Bone marrow (tissue), 2 donors: ENCODE data around the gene BNIP1.

Experiments used
- DNase-seq, 2 donors: peaks; one replicate each; lab custom pipeline; 2025; lab: John Stamatoyannopoulos, UW

The BNIP1 gene

DNA sequence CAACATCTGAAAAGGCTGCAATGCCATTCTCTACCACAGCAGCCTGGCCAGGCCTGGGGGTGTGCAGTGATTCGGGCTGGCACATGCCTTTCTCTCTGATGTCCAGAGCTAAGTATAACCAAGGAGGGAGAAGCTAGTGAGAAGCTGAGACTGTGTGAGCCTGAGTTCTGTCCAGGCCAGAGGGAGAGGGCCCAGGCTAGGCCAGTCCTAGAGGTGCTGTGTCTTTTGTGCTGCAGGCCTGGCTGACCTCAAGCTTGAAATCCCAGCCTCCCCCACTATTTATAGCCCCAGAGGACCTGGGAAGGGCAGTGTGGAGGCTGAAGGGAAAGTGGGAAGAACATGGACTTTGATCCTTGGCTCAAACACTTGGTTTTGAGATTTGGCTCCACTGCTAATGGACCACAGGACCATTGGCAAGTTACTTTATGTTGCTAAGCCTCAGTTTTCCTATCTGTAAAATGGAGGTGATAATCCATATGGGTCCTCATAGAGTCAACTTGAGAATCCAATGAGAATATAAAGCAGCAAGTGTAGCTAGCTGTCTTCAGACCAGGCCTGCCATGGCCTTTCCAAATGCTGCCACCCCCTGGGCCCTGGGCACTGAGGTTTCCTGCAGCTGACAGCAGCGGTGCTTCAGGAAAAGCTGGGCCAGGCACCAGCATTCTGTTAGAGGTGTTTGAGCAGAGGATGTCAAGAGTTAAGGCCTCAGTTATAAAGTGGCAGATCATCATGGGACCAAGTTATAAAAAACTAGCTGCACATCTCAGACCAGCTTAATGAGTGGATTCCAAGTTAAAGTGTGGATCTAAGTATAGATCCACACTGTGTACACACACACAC lies 21.1 kb downstream of the BNIP1 start:
- no peak for DNase-seq

DNA sequence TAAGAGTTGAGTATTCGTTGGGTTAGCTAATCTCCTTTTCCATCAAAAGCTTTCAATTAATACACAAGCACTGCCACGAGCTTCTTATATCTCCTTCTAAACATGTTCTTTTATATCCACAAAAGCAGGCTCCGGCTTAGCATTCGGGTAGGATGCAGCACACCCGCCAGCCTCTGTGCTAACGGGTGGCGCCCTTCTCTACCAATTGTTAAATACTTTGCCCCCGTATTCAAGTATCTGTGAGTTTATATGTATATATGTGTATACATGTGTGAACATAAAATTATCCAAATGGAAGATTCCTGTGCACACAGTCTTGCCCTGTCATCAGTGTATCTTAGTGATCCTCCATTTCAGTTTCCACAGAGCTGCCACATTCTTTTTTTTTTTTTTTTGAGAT lies 27.8 kb downstream of the BNIP1 start:
- DNase-seq: no peak

DNA sequence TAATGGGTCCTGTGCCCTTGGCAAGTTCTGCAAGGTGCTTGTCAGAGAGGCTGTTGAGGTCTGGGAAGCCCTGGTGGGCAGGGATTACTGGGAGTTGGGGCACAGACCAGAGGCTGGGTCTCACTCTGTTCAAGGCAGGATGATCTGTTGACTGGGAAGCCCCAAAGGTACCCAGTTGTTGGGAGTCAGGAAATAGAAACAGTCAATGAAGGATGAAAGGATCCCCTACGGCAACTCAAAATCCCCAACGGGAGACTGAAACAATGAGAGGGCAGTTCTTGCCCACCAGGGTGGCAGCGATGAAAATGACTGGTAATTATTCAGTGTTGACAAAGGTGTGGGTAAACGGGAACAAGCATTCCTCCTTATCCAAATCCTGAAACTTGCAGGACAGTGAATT lies 31.2 kb downstream of the BNIP1 start:
- no peak for DNase-seq

DNA sequence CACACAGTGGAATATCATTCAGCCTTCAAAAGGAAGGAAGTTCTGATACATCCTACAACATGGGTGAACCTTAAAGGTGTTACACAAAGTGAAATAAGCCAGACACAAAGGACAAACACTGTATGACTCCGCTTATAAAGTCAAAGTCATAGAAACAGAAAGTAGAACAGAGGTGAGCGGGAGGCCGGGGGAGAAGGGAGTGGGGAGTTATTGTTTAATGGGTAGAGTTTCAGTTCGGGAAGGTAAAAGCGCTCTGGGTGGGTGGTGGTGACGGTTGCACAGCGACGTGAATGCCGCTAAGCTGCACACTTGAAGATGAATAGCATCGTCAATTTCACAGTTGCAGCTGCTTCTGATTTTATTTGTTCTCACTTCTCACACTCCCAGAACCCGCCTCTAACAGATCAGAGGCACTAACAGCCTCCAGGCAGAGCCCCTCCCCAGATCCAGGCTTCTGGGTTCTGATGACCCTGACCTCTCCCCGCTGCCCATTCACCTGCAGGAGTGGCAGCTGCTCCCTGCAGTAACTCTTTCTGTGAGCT lies 34.1 kb downstream of the BNIP1 start:
- no peak for DNase-seq

DNA sequence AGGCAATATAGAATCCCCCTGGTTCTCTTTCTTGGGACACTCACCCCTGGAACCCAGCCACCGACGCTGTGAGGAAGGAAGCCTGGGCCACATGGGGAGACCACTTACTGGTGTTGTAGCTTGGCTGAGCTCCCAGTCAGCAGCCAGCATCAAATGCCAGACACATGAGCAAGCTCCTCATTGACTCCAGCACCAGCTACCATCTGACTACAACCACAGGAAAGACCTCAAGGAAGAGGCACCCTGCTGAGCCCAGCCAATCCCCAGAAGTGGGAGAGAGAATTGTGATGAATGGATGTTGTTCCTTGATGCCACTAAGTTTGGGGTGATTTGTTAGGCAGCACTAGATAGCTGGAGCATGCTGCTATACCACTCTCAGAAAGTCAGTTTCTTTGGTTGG lies 36.0 kb downstream of the BNIP1 start:
- no peak for DNase-seq

DNA sequence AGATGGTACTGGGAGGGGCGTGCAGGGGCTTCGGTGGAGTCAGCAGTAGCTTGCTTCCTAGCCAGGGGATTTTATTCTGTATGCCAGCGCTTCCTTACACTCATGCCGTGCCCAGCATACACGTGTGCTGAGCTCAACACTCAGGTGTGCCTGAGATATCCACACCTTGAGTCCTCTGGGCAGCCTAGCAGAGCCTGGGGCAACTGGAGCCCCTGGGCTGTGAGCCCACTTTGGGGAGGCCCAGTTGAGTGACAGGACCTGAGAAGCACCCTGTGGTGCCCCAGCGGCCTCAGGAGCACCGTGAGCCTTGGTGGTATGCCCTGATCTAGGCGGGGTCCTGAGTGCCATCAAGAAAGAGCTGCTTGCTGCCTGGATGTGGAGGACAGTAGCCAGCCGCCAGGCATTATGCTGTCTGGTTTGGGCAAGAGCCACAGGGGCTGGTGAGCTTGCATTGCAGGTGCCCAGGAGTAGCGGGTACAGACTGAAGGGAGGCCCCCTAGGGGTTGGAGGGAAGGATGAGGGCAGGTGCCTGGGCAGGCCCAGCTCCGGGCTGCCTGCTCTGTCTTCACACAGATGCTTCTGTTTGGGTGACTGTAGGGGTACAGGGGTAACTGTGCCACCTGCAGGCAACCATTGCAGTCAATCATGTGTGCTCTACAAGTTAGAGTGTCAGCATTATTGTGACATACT lies 42.9 kb downstream of the BNIP1 start:
- DNase-seq: no peak

DNA sequence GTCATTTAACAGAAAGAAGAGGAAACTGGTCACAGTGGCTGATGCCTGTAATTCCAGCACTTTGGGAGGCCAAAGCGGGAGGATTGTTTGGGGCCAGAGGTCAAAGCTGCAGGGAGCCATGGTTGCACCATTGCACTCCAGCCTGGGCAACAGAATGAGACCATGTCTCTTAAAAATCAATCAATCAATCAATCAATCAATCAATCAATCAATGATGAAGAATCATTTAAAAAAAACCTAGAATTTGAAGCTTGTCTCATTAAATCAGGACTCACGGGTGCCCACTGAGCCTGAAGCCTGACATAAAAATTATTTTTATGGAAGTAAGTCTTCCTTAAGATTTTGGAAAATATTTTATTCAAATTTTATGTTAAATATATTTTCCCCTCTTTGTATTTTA lies 43.9 kb downstream of the BNIP1 start:
- DNase-seq: no peak

DNA sequence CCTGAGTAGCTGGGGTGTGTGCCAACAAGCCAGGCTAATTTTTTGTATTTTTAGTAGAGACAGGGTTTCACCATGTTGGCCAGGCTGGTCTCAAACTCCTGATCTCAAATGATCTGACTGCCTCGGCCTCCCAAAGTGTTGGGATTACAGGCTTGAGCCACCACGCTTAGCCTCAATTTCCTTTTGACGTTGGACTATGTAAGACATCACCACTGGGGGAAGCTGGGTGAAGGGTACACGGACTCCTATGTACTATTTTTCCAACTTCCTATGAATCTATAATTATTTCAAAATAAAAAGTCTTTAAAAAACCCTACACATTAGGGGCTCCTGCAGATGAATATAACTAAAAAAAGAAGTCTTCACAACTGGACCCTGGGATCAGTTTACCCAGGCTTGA lies 46.7 kb downstream of the BNIP1 start:
- no peak for DNase-seq

DNA sequence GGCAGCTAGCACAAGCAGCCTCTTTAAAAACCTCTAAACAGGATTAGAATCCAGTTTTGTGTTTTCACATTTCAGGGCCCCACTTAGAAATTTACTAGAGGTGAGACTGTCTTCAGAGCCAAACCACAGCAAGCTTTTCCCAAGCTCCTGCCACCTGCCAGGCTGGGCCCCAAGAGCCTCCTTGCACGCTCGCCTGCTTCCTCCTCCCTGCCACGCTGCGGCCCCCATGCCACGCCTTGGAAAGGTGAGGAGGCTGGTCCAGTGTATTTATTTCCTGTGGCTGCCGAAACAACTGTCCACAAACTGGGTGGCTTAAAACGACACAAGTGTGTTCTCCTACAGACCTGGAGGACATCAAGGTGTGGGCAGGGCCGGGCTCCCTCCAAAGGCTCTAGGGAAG lies 47.2 kb downstream of the BNIP1 start:
- DNase-seq: no peak

DNA sequence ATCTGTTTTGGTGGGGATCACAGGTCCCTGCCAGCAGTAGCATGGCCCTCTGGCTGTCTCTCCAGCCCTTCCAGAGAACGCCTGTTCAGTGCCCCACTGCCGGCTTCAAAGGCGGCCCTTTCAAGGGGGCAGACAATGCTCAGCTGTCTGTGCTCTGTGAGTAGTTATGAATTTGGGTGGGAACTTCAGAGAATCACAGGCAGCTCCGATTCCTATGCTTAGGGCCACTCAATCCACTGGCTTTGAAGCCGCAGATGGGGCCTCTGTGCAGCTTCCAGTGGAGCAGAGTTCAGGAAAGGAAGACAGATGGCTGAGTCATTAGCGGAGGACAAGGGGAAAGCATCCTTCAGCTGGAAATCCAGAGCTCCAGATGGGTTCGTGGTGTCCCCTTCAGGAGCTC lies 48.2 kb downstream of the BNIP1 start:
- DNase-seq: no peak

DNA sequence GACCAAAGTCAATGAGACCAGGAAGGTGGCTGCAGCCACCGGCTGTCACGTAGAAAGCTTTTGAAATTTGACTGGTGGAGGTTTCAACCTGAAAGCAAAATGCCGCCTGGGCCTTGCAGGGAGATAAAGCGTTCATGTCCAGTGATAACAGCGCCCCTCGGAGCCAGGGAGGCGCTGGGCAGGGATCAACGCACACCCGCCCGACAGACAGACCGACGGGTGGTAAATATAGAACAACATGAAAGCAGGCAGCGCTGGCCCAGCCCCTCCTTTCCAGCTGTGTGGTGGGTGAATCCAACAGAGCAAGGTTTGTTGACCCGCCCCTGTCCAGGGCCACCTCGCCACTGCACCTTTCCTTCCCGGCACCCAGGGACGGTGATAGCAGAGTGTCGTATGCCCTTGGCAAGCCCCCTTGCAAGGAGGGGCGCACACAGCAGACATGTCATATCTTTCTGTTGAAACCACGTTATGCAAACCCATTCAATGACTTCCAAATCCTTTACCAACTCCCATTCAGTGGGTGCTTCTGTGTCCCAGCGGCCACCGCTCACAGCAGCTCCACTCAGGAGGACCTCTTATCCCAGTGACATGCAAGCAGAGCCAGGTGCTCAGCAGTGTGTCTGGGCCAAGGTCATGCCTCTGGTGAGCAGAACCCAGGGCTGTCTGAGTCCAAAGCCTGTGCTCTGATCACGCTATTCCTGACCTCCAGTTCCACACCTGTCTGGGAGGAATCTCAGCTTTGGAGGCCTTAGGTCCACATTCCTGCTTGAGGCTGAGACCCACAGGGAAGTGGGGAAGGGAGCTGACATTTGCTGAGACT lies 52.0 kb downstream of the BNIP1 start:
- DNase-seq: no peak

DNA sequence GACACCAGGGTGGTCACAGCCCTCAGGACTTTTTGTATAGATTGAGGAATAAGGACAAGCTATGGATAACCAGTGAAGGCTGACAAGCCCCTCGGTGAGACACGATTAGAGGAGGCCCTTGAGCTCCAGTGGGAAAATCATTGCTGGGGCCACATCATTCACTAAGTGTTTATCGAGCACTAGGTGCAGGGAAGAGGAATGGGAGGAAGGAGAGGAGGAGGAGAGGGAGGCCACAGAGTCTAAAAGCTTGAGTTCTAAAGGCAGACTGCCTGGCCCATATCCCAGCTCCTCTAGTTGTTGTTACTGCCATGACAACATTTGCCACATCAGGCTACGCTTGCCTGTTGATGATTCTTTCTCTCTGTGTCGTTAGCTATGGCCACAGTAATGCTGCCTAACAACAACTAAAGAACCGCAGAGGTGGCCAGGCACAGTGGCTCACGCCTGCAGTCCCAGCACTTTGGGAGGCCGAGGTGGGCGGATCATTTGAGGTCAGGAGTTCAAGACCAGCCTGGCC lies 53.1 kb downstream of the BNIP1 start:
- no peak for DNase-seq

DNA sequence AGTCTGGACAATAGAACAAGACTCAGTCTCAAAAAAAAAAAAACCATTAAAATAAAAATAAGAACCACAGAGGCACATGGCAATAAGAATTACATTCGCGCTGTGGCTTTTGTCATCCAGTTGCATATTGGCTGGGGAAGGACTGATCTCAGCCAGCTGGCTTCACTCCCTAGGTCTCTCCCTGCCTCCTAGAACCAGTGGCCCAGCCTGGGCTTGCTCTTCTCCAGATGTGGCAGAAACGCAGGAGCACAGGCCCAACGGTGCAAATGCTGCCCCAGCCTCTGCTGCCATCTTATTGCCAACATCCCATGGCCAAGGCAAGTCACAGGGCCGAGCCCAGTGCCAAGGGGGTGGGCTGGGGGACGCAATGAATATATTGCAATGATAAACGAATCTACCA lies 53.7 kb downstream of the BNIP1 start:
- DNase-seq: no peak

DNA sequence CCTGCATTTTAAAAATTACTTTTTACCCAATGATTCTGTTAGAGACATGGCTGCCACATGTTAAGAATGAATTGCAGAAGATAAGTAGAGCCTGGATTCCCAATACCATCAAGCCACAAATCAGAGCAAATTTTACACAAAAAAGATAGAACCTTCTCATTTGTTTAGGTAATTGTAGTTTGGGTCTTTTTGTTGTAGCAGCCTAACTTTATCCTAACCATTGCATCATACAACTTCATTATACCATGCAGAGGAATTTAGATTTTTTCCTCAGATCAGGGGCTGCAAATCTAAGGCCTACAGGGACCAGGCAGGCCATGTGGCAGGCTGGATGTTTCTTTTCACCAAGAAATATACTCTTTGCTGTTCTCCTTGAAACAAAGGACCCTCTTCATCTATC lies 56.0 kb downstream of the BNIP1 start:
- DNase-seq: no peak

DNA sequence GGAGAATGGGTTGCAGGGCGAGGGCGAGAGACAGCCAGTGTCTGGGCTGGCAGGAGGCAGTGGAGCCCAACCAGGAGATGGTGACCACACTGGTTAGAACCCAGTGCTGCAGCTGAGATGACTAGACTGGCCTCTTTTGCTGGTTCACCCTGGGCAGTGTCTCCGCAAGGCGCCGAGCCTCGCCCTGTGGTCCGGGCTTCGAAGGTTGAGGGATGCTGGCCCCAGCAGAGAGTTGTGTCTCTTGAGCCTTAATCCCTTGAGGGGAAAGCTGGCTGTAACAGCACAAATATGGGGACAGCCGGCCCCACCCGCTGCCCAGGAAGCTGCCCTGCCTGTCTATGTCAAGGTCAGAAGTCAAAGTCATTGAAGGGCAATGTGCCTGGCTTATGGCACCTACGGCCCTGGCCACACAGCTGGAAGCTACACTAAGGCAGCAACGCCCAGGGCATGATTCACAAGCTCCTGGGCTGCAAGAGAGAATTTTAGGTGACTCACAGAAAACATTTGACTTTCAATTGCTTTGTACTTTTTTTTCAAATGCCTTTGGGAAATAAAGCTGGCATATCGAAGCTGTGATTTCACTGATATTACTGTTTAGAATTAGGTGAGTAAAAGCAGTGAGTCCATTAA lies 57.4 kb downstream of the BNIP1 start:
- no peak for DNase-seq

DNA sequence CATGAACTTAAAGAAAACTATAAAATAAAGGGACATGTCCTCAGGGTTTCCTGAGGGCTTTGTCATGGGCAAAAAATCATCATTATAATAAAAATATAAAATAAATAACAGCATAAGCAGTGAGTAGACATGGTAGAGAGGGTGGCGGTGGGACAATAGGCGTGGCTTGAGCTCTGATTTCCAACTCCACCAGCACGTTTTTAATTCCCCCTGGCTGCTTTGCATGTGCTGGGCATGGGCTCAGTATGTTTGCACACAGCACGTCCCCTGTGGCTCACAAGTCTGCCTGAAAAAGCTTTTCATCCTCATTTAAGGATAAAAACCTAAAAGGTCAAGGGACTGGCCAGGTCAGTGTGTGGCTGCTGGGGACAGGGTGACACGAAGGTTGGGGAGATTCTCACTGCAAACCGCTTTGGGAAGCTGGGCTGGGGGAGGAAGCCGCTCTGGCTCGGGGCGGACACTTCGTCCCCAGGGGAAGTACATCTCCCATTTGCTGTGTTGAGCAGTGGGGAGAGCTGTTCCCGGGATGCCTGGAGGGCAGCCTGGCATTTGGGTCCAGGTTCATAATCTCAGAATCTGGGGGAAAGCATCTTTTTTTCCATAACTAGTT lies 58.0 kb downstream of the BNIP1 start:
- DNase-seq: no peak

DNA sequence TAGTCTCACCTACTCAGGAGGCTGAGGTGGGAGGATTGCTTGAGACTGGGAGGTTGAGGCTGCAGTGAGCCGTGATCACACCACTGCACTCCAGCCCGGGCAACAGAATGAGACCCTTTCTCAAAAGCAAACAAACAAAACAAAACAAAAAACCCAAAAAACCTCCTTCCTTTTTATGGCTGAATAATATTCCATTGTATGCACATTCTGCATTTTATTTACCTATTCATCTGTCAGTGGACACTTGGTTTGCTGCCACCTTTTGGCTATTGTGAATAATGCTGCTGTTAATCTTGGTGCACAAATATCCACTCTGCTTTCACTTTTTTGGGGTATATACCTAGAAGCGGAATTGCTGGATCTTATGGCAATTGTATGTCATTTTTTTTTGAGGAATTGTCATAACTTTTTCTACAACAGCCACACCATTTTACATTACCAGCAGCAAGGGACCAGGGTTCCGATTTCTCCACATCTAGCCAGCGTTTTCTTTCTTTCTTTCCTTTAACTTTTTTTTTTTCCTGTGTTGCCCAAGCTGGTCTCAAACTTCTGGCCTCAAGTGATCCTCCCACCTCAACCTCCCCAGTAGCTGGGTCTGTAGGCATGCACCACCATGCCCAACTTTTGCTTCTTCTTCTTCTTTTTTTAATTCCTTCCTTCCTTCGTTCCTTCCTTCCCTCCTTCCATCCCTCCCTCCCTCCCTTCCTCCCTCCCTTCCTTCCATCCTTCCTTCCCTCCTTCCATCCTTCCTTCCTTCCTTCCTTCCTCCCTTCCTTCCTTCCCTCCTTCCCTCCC lies 60.1 kb downstream of the BNIP1 start:
- no peak for DNase-seq

DNA sequence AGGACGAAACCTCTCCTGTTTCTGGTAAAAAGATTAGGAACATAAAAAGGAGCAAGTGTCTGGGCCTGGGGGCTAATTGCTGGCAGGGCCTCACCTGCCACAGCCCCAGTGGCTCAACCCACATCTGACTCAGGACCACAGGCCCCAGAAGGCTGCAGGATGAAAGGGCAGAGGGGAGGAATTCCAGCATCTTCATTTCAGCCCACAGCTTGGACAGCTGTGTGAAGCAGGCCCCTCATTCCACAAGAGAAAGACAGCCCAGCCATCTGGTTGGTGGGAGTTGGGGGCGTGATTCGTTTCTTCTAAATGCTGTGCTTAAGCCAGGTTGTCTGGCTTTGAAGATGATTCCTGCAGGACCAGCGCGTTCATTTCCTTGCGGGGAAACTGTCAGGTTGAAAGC lies 61.6 kb downstream of the BNIP1 start:
- DNase-seq: no peak

DNA sequence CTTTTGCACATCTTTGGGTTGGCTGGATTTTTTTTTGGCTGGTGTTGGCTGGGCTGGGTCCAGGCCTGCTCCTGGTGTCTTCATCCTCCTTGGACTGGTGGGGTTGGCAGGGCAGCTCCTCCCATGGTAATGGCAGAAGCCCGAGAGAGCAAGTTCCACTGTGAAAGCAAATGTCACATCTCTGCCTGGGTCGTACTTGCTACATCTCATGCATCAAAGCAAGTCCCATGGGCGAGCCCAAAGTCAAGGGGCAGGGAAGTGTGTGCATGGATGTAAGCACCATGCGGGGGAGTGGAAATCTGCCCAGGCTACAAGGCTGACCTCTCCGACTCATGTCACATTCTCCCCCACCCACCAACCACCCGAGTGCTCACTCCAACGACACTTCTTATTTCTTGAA lies 64.0 kb downstream of the BNIP1 start:
- no peak for DNase-seq

DNA sequence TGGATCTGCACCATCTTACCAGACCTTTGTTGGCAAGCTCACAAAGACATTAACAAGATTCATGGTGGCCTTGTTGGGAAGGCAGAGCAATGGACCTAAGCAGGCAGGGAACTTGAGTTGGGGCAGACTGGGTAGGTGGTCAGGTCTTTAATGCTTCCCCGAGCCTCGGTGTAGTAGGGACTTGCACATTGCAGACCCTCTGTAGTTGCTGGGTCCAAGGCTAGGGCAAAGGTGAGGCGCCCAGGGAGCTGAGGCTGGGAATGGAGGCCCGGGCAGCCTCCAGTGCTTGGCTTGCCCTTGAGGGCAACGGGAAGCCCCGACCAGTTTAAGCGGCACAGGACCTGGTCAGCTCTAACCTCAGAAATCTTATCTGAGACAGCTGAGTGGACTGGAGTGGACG lies 66.5 kb downstream of the BNIP1 start:
- no peak for DNase-seq

DNA sequence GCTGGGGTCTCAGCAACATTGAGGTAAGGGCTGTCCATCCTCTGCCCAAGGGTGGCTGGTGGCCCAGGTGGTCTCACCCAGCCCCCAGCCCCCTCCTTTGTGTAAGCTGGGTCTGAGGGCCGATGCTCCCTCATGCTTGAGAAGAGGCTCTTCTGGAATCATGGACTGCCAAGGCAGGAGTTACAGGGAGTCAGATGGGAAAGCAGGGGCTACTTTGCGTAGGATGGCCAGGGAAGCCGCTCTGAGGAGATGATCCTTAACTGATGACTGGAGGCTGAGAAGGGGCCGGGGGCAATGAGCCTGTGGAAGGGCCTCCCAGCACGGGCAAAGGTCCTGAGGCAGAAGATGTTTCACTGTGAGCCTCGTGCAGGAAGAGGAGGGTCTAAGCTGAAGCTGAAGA lies 67.0 kb downstream of the BNIP1 start:
- no peak for DNase-seq
